Measurements from ENCODE around the gene SCAF1. TPM values are rescaled to one million over a fixed set of nuclear protein-coding genes. Genes with fewer than 3 reads are reported as not detected.
A peak's percentile ranks its signal among the peaks of the same experiment; 100 is the strongest.

The SCAF1 gene
- total and polyA plus RNA-seq, 2 of the 13 experiments (the other 11 are each of a cell fraction or from before 2014, with no cell fraction given), result 3.3 to 6.1 TPM

GRCh38 chr19:49677231-49677900, 35.4 kb downstream of the SCAF1 start, which contains the start of gene PRMT1 (continued):
- TF ChIP-seq, protein P1, sequence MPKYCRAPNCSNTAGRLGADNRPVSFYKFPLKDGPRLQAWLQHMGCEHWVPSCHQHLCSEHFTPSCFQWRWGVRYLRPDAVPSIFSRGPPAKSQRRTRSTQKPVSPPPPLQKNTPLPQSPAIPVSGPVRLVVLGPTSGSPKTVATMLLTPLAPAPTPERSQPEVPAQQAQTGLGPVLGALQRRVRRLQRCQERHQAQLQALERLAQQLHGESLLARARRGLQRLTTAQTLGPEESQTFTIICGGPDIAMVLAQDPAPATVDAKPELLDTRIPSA (CRISPR knock-in tag; IDR thresholded peaks at IDR 0.05; ENCODE audit: borderline replicate concordance), result 0 out of 2 replicates have a peak, but pooled peaks have one; percentile 65
- TF ChIP-seq ZKSCAN8 (CRISPR knock-in tag; IDR thresholded peaks at IDR 0.05; ENCODE audit: borderline replicate concordance) (0 out of 2 replicates have a peak, but pooled peaks have one; percentile 28), NR3C1 (CRISPR knock-in tag; IDR thresholded peaks at IDR 0.05) (no peak), PHF8 (CRISPR knock-in tag; IDR thresholded peaks at IDR 0.05) (peak; percentile 82), GATAD2A (CRISPR knock-in tag; IDR thresholded peaks at IDR 0.05) (0 out of 2 replicates have a peak, but pooled peaks have one; percentile 27), HMGXB4 (CRISPR knock-in tag; IDR thresholded peaks at IDR 0.05; ENCODE audit: borderline replicate concordance in 1 of 2, low read depth in 1 of 2) (peak in 1 of 2 experiments; percentile 80), ZNF234 (CRISPR knock-in tag; conservative IDR thresholded peaks at IDR 0.05) (0 out of 2 replicates have a peak, but pooled peaks have one; percentile 50), SRSF9 (IDR thresholded peaks at IDR 0.05; ENCODE audit: borderline replicate concordance, insufficient read depth, low read depth, low read length, poor library complexity, severe bottlenecking) (no peak), NBN (conservative IDR thresholded peaks at IDR 0.05) (no peak), CEBPG (CRISPR knock-in tag; IDR thresholded peaks at IDR 0.05) (no peak; the same call in 1 of the 2 replicates), SIN3B (IDR thresholded peaks at IDR 0.05; ENCODE audit: low read length) (no peak), ZNF281 (CRISPR knock-in tag; IDR thresholded peaks at IDR 0.05; ENCODE audit: borderline replicate concordance) (no peak), ZNF768 (CRISPR knock-in tag; IDR thresholded peaks at IDR 0.05) (peak; percentile 18; the same call in 1 of the 2 replicates), XBP1 (CRISPR knock-in tag; IDR thresholded peaks at IDR 0.05) (no peak)
- TF ChIP-seq, protein P2, sequence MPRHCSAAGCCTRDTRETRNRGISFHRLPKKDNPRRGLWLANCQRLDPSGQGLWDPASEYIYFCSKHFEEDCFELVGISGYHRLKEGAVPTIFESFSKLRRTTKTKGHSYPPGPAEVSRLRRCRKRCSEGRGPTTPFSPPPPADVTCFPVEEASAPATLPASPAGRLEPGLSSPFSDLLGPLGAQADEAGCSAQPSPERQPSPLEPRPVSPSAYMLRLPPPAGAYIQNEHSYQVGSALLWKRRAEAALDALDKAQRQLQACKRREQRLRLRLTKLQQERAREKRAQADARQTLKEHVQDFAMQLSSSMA (CRISPR knock-in tag; IDR thresholded peaks at IDR 0.05), result peak; percentile 74; the same call in 1 of the 2 replicates
- TF ChIP-seq, protein P3, sequence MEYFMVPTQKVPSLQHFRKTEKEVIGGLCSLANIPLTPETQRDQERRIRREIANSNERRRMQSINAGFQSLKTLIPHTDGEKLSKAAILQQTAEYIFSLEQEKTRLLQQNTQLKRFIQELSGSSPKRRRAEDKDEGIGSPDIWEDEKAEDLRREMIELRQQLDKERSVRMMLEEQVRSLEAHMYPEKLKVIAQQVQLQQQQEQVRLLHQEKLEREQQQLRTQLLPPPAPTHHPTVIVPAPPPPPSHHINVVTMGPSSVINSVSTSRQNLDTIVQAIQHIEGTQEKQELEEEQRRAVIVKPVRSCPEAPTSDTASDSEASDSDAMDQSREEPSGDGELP (IDR thresholded peaks at IDR 0.05; ENCODE audit: borderline replicate concordance, low read depth), result no peak; the same call in 1 of the 2 replicates
- TF ChIP-seq, protein P4, sequence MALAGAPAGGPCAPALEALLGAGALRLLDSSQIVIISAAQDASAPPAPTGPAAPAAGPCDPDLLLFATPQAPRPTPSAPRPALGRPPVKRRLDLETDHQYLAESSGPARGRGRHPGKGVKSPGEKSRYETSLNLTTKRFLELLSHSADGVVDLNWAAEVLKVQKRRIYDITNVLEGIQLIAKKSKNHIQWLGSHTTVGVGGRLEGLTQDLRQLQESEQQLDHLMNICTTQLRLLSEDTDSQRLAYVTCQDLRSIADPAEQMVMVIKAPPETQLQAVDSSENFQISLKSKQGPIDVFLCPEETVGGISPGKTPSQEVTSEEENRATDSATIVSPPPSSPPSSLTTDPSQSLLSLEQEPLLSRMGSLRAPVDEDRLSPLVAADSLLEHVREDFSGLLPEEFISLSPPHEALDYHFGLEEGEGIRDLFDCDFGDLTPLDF (CRISPR knock-in tag; IDR thresholded peaks at IDR 0.05), result peak; percentile 49; the same call in 1 of the 2 replicates
- TF ChIP-seq, protein P5, sequence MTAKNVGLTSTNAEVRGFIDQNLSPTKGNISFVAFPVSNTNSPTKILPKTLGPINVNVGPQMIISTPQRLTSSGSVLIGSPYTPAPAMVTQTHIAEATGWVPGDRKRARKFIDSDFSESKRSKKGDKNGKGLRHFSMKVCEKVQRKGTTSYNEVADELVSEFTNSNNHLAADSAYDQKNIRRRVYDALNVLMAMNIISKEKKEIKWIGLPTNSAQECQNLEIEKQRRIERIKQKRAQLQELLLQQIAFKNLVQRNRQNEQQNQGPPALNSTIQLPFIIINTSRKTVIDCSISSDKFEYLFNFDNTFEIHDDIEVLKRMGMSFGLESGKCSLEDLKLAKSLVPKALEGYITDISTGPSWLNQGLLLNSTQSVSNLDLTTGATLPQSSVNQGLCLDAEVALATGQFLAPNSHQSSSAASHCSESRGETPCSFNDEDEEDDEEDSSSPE (CRISPR knock-in tag; IDR thresholded peaks at IDR 0.05), result peak; percentile 45; the same call in 1 of the 2 replicates
- TF ChIP-seq, protein P6, sequence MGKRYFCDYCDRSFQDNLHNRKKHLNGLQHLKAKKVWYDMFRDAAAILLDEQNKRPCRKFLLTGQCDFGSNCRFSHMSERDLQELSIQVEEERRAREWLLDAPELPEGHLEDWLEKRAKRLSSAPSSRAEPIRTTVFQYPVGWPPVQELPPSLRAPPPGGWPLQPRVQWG (CRISPR knock-in tag; IDR thresholded peaks at IDR 0.05; ENCODE audit: borderline replicate concordance, low read depth), result no peak

Measured in HepG2 (cell line).